ENCODE results near the gene CCDC18.

GRCh38 chr1:93301131-93301530 is 120.6 kb downstream of the CCDC18 start:
- TF ChIP-seq, protein P1, sequence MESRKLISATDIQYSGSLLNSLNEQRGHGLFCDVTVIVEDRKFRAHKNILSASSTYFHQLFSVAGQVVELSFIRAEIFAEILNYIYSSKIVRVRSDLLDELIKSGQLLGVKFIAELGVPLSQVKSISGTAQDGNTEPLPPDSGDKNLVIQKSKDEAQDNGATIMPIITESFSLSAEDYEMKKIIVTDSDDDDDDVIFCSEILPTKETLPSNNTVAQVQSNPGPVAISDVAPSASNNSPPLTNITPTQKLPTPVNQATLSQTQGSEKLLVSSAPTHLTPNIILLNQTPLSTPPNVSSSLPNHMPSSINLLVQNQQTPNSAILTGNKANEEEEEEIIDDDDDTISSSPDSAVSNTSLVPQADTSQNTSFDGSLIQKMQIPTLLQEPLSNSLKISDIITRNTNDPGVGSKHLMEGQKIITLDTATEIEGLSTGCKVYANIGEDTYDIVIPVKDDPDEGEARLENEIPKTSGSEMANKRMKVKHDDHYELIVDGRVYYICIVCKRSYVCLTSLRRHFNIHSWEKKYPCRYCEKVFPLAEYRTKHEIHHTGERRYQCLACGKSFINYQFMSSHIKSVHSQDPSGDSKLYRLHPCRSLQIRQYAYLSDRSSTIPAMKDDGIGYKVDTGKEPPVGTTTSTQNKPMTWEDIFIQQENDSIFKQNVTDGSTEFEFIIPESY (IDR thresholded peaks at IDR 0.05), result no peak
- TF ChIP-seq CTCF (IDR thresholded peaks at IDR 0.05; ENCODE audit: low read depth, low read length, missing input control) (no peak), GABPA (IDR thresholded peaks at IDR 0.05 in 1 of 2, conservative IDR thresholded peaks at IDR 0.05 in 1 of 2) (no peak), RAD21 (IDR thresholded peaks at IDR 0.05) (no peak)
- TF ChIP-seq, protein P2, sequence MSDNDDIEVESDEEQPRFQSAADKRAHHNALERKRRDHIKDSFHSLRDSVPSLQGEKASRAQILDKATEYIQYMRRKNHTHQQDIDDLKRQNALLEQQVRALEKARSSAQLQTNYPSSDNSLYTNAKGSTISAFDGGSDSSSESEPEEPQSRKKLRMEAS (IDR thresholded peaks at IDR 0.05), result no peak
